HG03469 (cell line): ENCODE data around the gene COX4I2.
"Not testable (repeated sequence)": the region's sequence is repeated elsewhere in the genome, so short reads cannot be mapped to it uniquely, and the experiment has no call there.

Experiments
- ATAC-seq: cut with Tn5 transposase; IDR thresholded peaks from one replicate; pipeline ENCODE4 v1.9.1; 2021; ENCODE audit warnings: mild to moderate bottlenecking, moderate library complexity, moderate number of reproducible peaks; ENCODE audit not compliant: unreplicated experiment

COX4I2 gene

DNA sequence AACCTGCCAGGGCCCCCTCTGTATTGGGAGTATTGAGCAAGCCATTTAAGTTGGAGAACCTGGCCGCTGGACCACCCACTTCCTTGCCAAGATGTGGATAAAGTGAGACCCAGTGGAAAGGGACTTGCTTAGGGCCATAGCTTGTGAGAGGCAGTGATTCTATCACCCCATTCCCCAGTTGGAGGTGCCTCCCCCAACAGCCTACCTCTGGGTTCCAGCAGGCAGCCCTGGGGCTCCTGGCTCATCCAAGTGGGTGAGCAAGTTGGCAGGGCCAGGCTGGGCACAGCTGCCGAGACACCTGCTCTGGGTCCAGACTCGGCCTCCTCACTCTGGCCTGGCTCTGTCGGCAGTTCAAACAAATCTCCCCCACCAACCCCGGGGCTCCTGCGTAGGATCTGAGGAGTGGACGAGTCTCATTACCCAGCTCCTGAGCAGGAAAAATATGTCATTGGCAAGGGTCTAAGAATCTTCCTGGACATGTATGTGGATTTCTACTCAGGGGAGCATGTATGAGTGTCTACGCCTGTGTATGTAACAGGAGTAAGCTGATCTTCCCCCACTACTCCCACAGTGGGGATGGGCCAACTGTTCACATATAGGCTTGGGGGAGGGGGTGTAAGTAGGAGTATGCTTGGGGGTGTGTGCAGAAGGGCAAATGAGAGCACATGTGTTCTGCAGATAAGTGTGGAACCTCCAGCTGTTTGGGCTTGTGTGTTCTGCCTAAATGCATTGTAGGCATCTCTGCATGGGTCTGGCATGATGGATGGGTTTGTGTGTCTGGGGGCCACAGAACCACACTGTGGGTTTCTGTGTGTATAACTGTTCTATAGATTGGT lies 30.7 kb upstream of the COX4I2 start:
- ATAC-seq: no peak

- ATAC-seq: no peak
Observed at GRCh38 chr20:31607640-31608250, 30.0 kb upstream of the COX4I2 start.

GRCh38 chr20:31608251-31608945 lies 29.3 kb upstream of the COX4I2 start:
- no peak for ATAC-seq

DNA sequence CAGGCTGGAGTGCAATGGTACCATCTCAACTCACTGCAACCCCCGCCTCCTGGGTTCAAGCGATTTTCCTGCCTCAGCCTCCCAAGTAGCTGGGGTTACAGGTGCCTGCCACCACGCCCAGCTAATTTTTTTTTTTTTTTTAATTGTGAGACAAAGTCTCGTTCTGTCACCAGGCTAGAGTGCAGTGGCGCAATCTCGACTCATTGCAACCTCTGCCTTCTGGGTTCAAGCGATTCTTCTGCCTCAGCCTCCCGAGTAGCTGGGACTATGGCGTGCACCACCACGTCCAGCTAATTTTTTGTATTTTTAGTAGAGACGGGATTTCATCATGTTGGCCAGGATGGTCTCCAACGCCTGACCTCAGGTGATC lies 25.5 kb upstream of the COX4I2 start:
- ATAC-seq: not testable (repeated sequence)

GRCh38 chr20:31615416-31615815 lies 22.3 kb upstream of the COX4I2 start:
- ATAC-seq: no peak

GRCh38 chr20:31617432-31618104 lies 20.1 kb upstream of the COX4I2 start:
- ATAC-seq: no peak

DNA sequence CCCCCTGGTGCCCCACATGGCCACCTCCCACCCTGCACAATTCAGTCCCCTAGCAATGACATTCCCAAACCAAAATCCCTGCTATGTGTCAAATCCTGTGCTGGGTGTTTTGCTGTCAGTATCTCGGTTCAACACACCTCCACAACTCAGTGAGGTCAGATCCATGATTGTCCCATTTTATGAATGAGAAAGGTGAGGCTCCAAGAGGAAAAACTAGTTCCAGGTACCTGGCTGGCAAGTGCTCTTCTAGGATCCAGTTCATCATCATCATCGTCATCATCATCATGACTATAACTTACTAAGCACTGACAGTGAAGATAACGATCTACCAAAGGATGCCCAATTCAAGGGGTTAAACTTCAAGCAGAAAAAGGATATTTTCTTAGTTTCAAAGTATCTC lies 17.5 kb upstream of the COX4I2 start:
- no peak for ATAC-seq

DNA sequence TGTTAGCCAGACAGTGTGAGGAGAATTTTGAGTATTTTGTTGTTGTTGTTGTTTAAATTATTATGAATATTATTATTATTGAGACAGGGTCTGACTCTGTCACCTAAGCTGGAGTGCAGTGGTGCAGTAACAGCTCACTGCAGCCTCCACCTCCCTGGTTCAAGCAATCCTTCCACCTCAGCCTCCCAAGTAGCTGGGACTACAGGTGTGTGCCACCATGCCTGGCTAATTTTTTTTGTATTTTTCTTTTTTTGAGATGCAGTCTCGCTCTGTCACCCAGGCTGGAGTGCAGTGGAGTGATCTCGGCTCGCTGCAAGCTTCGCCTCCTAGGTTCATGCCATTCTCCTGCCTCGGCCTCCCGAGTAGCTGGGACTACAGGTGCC lies 14.6 kb upstream of the COX4I2 start:
- not testable (repeated sequence) for ATAC-seq

DNA sequence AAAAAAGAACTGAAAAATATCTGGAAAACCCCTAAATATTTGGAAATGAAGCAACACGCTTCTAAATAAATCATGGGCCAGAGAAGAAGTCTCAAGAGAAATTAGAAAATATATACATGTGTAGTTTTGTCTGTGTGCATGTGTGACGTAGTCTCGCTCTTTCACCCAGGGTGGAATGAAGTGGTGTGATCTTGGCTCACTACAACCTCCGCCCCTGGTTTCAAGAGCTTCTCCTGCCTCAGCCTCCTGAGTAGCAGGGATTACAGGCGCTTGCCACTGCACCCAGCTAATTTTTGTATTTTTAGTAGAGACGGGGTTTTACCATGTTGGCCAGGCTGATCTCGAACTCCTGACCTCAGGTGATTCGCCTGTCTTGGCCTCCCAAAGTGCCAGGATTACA lies 11.2 kb upstream of the COX4I2 start:
- not testable (repeated sequence) for ATAC-seq

GRCh38 chr20:31628057-31628456 lies 9.7 kb upstream of the COX4I2 start:
- not testable (repeated sequence) for ATAC-seq

GRCh38 chr20:31630187-31630790 lies 7.4 kb upstream of the COX4I2 start:
- ATAC-seq: no peak

- ATAC-seq: no peak
Observed at GRCh38 chr20:31632548-31633338, 5.0 kb upstream of the COX4I2 start.

DNA sequence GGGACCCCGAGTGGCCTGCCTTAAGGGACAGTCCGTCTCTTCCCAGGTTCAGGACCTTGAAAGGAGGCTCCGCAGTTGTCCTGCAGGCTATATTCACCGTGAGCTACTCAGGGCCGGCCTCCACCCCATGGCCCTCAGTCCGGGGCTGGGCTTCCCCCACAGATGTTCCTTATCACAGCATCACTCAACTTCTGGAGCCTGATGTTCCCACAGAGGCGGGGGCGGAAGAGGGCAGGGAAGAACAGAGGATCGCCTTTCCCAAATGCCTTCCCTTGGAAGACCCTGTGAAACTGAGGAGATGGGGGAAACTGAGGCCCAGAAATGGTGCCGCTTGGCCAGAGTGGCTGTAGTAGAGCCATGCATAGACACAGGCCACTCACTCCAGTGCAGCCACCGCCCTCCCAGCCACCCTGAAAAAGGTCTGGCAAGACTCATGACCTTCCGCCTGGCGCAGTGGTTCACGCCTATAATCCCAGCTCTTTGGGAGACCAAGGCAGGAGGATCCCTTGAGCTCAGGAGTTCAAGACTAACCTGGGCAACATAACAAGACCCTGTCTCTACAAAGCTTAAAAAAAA lies 4.3 kb upstream of the COX4I2 start:
- no peak for ATAC-seq

GRCh38 chr20:31638317-31638716 lies 605 bp downstream of the COX4I2 start:
- ATAC-seq: no peak

- no peak for ATAC-seq
Observed at GRCh38 chr20:31638816-31639215, 1.1 kb downstream of the COX4I2 start.

GRCh38 chr20:31640259-31640658 lies 2.5 kb downstream of the COX4I2 start:
- ATAC-seq: no peak

- ATAC-seq: no peak
Observed at GRCh38 chr20:31641391-31641790, 3.7 kb downstream of the COX4I2 start.

DNA sequence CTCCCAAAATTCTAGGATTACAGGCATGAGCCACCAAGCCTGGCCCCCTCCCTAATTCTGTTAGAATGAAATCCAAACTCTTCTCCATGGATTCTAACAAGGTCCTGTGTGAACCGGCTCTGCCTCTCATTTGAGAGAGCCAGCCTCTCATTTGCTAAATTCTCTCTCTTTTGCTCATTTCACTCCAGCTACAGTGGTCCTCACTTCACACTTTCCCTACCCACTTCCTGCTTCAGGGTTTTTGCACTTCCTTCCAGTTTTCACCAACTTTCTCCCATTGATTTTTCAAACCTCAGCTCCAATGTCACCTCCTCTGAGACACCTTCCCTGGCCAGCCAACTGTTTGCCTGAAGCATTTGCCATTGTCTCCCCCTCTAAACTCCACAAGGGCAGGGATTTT lies 5.1 kb downstream of the COX4I2 start:
- ATAC-seq: no peak

DNA sequence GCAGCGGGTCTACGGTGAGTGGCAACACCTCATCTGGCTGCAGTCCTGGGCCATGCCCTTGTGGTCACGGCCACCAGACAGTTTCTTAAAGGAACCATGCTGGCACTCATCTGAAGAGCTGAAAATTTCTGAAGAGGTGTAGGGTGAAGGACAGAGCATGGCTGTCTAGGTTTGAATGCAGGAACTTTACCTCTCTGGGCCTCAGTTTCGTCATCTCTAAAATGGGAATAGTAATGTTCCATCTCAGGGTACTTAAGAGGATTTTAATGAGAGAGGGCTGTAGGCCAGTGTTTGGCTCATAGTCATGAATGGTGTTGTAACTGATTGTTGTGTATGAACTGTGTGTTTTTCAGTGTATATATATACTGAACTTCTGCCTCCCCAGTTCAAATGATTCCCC lies 5.8 kb downstream of the COX4I2 start:
- no peak for ATAC-seq

GRCh38 chr20:31644701-31645100 lies 7.0 kb downstream of the COX4I2 start:
- no peak for ATAC-seq
